Endometrium (tissue), 2 donors: Measurements from ENCODE around the gene ZBTB44.

ENCODE experiments used
- FAIRE-seq: peaks from 2 replicates; lab custom pipeline; 2012; peaks lifted over from hg19 to GRCh38; lab: Jason Lieb, UNC
- donor health status: control.
- donor health status: control.

The ZBTB44 gene

DNA sequence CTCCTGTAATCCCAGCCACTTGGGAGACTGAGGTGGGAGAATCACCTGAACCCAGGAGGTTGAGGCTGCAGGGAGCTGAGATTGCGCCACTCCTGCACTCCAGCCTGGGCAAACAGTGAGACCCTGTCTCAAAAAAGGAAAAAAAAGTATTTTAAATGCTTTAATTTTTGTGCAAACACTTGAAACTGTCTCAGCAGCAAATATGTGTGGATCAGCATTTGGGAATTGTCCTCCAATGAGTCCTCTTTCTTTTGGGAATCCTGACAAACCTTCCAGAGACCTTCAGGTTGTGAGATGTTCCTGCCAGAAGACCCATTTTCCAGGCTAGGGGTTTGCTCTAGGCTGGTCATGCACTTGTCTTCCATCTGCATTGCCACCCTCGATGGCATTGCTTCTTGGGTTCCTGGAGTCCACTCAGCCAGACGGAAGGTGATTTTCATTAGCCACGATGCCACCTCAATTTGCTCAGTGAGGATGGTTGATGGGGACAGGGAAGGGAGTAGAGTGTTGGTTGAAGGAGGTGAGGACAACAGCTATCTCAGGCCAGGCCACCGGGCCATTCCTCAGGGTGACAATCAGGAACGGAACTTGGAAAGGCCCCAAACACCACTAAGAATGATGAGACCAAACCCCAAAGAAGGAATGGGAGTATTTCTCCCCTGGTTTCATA, 99.7 kb downstream of the ZBTB44 start:
- no peak for FAIRE-seq

GRCh38 chr11:130213979-130214281, 100.8 kb downstream of the ZBTB44 start:
- FAIRE-seq: no peak

GRCh38 chr11:130213143-130213978, 101.4 kb downstream of the ZBTB44 start:
- no peak for FAIRE-seq

GRCh38 chr11:130212431-130212961, 102.2 kb downstream of the ZBTB44 start:
- no peak for FAIRE-seq

- FAIRE-seq: no peak
Measured at GRCh38 chr11:130211781-130212401, 102.8 kb downstream of the ZBTB44 start.

DNA sequence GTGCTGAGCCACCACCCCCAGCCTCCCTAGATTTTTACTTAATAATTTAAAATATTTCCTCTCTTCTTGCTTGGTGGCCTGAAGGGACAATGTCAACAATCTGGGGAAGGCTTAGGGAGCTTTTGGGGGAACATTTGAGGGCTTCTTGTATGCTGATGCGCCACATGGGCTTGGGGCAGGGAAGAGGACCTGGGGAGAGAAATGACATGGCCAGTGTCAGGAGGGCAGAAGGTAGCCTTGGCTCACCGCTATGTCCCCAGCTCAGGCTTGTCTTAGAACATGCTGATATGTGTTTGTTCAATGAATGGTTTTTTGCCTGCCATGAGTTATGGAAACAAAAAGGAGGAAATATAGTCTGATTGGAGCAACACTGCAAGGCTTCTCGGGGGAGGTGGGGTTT, 103.6 kb downstream of the ZBTB44 start:
- no peak for FAIRE-seq

- no peak for FAIRE-seq
Measured at GRCh38 chr11:130209954-130210854, 104.5 kb downstream of the ZBTB44 start.

GRCh38 chr11:130209128-130209932, 105.4 kb downstream of the ZBTB44 start:
- no peak for FAIRE-seq

GRCh38 chr11:130208241-130209127, 106.2 kb downstream of the ZBTB44 start:
- FAIRE-seq: no peak

DNA sequence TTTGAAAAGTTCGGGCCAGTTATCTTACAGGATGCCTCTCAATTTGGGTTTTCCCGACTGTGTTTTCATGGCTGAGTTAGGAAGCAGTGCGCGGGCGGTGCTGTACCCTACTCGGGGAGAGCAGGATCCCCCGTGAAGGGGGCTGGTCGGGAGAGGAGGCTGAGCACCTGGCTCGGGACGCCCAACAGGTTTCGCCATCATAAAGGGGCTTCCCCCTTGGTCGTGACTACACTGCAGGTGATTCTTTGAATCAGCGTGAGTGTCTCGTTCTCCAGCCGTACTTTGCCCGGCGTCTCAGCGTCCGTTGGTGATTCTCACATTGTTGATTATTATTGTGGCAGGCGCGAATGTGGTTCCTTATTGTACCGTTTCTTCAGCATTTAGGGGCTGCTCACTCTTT, 108.6 kb downstream of the ZBTB44 start:
- FAIRE-seq: no peak

- FAIRE-seq: no peak
Measured at GRCh38 chr11:130204703-130205095, 110.0 kb downstream of the ZBTB44 start.

GRCh38 chr11:130203766-130204702, 110.7 kb downstream of the ZBTB44 start:
- FAIRE-seq: no peak

DNA sequence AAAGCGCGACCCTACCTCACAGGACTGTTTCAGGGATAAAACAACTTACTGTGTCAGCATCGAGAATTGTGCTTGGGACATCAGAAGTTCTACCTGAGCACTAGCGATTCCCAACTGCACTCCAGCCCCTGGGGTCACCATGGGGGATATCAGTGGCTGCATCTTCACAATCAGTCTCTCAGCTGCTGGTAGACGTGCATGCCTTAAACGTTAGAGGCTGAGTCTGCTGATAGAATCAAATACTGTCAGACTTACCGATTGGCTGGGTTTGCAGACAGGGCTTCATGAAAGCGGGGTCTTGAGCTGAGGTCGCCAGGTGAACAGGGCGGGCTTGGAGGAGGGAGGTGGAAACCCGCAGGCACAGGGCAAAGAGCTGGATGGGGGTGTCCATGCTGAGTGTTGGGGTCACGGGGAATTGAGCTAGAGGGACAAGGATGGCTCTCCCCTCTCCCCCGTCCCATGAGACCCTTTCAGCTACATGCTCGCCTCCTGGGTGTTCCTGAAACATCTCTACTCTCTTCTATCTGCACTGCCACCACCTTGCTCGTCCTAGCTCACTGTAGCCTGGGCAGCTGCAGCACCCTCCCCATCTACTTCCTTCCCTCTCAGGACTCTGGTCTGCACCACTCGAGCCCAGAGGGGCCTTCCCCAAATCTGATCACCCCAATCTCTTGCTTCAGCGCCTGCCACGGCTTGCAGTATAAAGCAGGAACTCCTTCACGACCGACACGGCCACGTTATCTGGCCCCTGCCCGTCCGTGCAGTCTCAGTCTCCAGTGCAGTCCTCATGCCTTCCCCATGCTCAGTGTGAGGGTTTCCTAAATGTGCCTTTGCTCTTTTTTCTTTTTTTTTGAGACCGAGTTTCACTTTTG, 111.7 kb downstream of the ZBTB44 start:
- FAIRE-seq: no peak

- no peak for FAIRE-seq
Measured at GRCh38 chr11:130202009-130202817, 112.5 kb downstream of the ZBTB44 start.

DNA sequence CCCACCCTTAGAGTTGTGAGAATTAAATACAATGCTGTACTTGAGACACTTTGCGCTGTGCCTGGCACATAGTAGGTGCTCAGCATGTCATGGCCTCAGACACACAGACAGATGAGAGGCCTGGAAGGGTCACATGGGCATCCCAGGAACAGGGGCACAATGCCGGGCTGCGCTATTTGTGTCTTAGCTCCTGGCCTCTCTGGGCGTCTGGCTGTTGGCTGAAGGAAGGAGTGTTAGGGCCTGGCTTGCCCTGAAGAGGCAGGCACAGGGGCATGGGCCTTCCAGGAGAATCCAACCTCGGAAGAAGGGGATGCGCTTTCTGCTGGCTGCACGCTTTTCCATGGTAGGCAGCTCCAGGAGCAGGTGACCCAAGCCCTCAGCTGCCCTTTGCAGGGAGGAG, 113.7 kb downstream of the ZBTB44 start:
- FAIRE-seq: no peak

GRCh38 chr11:130199792-130200191, 114.9 kb downstream of the ZBTB44 start:
- no peak for FAIRE-seq

DNA sequence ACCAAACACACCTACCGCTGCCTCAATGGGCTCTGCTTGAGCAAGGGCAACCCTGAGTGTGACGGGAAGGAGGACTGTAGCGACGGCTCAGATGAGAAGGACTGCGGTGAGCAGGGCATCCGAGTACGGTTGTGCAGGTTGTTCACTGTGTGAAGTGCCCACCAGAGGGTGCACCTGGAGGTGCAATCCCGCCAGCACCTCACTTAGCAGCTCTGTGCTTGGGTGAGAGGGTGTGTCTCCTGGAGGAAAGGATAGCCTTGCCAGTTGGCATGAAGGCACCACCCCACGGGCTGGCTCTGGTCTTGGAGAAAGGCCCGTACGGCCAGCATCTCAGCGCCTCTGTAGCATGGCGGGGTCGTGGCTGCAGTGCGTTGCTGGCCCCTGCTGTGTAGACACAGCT, 115.8 kb downstream of the ZBTB44 start:
- no peak for FAIRE-seq
